Dedifferentiated amniotic fluid mesenchymal stem cell (primary cell): ENCODE results near the gene NAA80.
A peak's percentile ranks its signal among the peaks of the same experiment; 100 is the strongest.
"Not testable (repeated sequence)": the region's sequence is repeated elsewhere in the genome, so short reads cannot be mapped to it uniquely, and the experiment has no call there.

ENCODE experiments used
- DNase-seq: peaks from one replicate; pipeline ENCODE4 v3.0.0-alpha.2; 2016; ENCODE audit errors: extremely low spot score

Gene NAA80

DNA sequence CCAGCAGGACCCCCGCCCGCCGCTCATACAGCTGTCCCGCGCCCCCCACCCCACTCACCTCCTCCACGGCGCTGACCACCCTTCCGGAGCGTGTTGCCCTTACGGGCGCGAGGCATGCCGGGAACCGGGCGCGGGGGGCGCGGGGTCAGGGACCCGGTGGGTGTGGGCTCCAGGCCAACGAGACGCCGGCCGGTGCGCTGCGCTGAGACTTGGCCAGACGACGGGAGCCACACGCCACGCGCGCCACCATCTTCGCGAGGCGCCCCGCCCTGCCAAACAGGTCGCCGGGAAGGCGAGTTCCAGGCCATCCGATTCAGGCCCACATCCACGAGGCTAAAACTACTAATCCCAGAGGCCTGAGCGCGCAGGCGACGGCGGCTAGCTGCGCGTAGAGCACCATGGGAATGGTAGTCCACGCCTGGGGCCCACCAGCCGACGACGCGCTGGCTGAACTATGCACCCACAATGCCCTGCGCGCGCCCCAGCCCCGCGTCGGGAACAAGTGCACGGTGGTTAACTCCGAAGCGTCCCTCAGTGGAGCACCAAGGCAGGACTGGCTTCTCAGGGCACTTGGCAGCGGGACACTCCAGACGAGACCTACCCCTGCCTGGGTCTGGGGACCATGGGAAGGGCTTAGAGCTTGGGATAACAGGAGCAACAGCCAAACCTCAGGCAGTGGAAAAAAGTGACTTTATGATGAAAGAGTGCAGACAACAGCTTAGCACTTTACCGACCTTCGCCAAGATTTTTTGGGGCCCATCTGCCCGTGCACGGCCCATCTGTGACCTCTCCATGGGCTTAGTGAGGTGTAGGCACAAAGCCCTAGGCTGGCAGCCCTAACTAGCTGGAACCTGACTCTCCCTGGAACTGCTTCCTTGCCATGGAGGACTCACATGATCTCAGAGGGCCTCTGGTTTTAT lies 6.8 kb downstream of the NAA80 start, which contains the start of gene IFRD2:
Gene IFRD2, minus strand, starts transcription at position 271 of the 920 bp plus-strand sequence. Its CDS starts 155 bp downstream, at position 116.
- peak; percentile 94 for DNase-seq

DNA sequence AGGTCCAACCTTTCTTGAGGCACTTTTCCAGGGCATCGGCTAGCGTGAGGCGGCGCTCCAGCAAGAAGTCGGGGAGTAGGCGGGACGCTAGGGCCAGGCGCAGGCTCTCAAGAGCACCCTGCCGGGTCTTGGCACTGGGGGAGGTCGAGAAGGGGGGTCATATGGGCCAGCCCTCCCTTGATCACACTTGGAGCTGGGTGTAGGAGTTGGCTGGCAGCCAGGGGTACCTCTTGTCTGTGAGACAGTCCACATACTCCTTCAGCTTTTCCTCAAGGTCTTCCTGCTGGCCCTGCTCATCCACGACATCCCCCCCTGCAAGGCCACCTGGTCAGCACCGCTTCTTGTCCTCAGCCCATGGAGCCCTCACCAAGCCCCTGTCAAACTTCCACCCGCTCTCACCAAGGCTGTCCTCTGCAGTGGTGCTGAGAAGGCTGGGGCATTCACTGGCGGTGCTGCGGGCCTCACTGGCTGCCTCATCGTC lies 9.0 kb downstream of the NAA80 start:
- no peak for DNase-seq

DNA sequence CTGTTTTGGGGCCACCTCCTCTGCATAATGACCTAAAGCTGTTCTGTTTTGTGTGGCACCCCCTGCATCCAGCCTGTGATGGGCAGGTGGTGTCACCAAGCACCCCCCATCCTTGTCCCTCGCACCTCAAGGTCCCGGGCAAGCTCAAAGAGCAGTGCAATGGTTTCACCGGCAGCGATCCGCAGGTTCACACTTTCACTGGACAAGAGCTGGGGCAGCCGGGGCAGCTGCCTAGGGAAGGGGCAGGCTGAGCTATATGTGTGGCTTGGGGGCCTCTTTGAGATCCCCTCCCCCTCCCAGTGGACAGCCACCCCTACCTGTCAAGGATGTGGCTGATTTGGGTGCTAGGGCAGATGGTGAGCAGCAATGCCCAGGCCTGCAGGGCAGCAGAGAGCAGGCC lies 10.1 kb downstream of the NAA80 start:
- no peak for DNase-seq

DNA sequence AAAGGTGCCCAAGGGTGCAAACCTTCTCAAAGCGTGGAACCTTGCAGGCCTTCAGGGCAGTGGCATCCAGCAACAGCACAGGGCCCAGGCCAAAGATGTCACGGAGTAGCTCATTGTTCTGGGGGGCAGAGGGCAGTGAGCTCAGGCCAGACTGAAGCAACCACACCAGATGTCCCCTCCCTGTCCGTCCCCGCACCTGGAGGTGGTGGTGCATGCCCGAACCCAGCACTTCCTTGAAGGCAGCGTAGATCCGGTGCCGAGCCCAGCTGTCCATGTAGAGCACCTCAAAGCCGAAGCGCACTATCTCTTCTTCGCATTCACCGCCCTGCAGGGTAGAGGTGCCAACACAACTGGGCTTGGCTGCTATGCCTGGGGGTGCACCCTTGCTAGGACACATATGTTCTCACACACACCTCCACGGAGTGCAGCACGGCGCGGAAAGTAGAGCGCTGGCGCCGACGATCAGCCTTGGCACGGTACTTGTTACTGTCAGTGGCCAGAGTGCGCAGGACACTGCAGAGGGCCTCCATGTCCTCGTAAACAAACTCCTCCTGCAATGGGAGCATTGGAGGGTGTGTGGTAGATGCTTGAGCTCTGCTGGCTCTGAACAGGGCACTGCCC lies 10.7 kb downstream of the NAA80 start:
- peak; percentile 9 for DNase-seq

DNA sequence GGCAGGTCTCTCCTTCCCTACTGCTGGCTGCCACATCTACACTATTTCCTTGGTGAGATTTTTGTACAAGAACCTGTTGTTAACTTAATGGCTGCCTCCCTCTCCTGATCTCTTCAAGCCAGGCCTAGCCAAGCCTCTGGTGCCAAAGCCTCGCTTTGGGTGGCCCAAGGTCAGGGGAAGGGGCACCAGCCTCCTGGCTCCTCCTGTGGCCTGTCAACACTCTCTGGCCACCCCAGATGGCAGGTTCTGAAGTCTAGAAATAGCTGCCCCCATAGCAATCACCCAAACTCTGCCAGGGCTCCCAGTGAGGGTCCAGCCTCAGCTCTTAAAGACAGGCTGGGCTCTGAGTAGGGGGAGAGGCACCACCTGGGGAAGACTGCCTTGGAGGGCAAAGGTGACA lies 11.9 kb downstream of the NAA80 start:
- no peak for DNase-seq

DNA sequence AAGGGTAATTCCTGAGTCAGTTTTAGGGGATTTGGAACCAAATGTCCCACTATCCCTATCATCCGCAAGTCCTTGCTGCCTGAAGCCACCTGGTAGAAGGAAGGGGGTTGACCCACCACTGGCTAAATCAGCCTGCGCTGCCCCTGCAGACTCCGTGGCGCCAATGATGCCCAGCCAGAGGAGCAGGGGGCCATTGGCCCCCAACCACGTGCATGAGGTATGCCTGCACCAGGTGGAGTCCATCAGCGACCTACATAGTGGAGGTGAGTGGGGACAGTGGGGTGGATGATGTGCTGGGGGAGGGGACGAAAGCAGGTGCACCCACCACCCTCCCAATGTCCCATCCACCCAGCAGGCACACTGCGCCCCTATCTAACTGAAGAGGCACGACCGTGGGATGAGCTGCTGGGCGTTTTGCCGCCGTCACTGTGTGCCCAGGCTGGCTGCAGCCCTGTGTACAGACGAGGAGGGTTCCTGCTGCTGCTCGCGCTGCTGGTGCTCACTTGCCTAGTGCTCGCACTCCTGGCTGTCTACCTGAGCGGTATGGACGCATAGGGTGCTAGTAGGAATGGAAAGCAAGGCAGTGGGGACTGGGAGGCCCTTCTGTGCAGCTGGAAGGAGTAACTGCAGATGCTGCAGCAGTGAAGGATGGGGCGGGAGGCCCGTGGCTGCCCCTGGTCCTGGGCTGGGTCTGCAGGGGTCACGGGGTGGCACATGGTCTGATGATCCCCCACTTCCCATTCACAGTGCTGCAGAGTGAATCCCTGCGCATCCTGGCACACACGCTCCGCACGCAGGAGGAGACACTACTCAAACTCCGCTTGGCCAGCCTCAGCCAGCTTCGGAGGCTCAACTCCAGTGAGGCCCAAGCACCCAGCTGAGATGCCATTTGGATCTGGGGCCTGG lies 12.6 kb downstream of the NAA80 start:
- no peak for DNase-seq

DNA sequence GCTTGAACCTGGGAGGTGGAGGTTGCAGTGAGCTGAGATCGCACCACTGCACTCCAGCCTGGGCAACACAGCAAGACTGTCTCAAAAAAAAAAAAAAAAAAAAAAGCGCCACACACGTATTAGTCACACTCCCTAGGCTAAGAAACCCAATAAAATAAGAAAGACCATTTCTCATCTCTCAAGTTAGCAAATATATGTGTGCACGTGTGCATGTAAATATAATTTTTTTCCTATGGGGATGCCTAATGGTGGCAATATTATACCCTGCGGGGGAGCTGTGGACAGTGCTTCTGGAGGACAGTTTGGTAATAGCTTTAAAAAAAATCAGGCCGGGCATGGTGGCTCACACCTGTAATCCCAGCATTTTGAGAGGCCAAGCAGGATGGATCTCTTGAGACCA lies 15.1 kb downstream of the NAA80 start:
- DNase-seq: not testable (repeated sequence)

DNA sequence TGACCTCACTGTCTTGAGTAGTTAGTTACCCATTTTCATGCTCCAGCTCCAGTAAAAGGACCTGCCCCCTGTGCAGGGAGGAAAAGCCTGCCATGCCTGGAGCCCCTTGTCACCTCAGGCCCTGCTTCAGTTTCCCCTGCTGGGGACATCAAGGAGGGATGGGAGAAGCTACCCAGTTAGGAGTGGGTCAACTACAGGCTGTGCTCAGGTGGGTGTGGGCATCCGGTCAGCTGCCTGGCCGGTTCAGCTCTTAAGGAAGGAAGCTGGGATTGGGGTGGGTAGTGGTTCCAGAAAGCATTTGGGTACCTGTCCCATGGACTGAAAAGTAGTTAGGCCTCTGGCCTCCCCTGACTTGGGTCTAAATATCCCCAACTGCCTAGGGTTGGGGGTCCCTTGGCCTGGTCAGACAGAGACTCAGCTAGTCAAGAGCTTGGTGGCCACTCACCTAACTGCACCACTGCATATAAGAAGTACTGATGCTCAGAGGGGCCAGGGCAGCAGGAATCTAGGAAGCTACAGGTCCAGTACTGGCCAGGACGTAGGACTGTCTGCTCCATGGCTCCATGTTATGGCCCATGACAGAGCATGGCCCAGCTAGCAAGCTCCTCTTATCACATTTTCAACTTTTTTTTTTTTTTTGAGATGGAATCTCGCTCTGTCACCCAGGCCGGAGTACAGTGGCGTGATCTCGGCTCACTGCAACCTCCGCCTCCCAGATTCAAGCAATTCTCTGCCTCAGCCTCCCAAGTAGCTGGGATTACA lies 19.8 kb downstream of the NAA80 start:
- no peak for DNase-seq

DNA sequence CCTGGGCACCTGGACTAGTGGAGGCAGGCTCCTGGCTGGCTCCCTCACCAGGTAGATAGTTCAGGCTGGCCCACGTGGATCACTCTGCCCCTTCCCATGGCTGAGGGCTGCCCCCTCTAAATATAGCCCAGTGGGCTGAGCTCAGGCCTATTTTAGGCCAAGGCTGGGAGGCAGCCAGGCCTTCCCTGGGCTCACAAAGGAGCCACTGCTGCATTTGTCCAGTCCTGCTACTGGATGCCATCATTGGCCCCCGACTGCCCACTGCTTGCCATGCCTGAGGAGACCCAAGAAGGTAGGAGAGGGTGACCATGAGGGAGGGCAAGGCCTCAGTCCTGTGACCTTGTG lies 20.4 kb downstream of the NAA80 start, which contains the start of gene LSMEM2:
Gene LSMEM2, plus strand, starts transcription at position 208 of the 345 bp plus-strand sequence. Its CDS starts 27 bp downstream, at position 235.
- no peak for DNase-seq

DNA sequence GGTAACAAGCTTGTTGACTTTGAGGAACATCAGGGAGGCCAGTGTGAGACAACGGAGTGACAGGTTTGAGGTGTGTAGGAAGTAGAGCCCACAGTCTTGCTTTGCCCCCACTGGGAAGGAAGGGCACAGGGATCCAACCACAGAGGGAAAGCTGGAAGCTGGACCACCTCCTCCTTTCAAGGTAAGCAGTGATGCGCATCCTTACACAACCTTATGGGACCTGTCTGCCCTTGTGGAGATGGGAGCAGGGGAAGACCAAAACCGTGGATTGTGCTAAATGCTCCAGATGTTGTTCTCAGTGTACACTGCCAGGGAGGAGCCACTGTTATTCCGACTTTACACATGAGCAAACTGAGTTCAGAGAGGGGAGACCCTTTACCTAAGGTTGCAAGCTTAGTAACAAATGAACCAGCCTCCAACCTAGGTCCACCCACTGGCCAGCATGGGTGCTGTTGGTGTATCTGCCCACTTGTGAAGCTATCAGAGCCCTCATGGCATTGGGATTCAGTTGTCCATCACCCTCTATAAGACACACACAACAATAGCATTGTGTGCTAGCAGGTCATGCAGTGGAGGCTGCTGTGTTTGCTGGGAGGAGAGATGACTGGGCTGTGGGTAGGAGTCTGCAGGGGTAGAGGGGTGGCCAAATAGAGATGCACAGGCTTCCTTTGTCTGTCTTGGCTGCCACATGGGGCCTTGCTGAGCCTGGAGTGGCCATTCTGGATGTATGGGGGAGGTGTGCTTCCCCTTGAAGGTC lies 20.9 kb downstream of the NAA80 start:
- DNase-seq: no peak

DNA sequence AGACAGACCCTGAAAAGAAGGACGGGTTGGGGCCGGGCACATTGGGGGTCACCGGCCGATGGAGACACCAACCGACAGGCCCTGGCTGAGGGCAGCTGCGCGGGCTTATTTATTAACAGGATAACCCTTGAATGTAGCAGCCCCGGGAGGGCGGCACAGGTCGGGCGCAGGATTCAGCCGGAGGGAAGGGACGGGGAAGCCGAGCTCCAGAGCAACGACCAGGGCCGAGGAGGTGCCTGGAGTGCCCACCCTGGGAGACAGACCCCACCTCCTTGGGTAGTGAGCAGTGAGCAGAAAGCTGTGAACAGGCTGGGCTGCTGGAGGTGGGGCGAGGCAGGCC lies 22.5 kb downstream of the NAA80 start:
- DNase-seq: no peak

DNA sequence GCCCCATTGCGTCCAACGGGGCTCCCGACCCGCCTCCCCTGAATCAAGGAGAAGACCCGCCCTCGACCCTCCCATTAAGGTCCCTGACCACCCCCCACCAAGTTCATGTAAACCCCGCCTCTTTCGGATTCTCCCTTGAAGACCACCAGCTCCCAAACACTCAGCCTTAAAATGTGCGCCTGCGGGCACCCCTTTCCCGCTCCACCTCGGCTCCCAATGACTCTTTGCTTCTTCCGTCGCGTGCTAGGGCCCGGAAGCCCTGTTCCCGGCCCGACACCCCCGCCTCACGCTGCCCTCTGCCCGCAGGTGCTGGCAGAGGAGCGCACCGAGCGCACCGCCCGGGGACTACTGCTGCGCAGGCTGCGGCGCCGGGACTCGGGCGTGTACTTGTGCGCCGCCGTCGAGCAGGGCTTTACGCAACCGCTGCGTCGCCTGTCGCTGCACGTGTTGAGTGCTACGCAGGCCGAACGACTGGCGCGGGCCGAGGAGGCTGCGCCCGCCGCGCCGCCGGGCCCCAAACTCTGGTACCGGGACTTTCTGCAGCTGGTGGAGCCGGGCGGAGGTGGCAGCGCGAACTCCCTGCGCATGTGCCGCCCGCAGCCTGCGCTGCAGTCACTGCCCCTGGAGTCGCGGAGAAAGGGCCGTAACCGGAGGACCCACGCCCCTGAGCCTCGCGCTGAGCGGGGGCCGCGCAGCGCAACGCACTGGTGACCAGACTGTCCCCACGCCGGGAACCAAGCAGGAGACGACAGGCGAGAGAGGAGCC lies 23.0 kb downstream of the NAA80 start:
- no peak for DNase-seq

DNA sequence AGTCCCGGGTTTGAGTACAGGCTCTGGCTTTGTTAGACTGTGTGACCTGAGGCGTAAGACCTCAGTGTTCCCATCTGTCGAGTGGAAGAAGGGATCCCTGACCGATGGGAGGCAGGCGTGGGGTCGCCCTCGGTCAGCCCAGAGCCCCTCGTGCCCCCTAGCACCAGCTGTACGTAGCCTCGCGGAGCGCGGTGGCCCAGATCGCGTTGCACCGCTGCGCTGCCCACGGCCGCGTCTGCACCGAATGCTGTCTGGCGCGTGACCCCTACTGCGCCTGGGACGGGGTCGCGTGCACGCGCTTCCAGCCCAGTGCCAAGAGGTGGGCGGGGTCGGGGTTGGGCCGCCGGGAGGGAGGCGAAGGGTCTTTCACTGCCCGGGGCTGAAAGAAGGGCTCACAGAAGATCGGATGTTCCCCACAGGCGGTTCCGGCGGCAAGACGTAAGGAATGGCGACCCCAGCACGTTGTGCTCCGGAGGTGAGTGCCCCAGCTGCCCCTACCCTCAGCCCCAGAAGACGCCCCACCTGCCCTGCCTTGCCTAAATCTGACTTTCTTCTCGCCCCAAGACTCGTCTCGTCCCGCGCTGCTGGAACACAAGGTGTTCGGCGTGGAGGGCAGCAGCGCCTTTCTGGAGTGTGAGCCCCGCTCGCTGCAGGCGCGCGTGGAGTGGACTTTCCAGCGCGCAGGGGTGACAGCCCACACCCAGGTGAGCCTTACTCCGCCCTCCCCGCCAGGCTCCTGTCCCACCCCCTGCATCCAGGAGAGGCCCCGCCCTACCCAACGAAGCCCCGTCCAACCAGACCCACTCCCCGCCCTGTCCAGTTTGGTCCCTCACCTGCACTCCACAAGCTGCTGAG lies 23.8 kb downstream of the NAA80 start:
- DNase-seq: no peak

DNA sequence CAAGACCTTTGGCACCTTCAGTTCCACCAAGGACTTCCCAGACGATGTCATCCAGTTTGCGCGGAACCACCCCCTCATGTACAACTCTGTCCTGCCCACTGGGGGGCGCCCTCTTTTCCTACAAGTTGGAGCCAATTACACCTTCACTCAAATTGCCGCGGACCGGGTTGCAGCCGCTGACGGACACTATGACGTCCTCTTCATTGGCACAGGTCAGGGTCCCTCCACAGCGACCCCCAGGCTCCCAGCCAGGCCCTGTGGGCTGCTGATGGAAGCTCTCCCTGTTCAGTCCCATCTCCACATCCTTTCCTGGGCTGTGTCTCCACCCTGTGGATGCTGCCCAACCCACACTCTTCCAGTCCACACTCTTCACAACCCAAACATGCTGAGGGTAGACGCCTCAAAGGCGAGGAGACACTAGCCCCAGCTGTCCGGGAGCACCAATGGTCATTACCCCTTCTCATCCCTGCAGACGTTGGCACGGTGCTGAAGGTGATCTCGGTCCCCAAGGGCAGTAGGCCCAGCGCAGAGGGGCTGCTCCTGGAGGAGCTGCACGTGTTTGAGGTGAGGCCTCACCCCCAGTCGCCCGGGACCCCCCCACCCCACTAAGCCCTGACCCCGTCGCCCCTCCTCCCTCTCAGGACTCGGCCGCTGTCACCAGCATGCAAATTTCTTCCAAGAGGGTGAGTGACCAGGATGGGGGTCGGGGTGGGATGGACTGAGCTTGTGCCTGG lies 24.7 kb downstream of the NAA80 start:
- DNase-seq: no peak

DNA sequence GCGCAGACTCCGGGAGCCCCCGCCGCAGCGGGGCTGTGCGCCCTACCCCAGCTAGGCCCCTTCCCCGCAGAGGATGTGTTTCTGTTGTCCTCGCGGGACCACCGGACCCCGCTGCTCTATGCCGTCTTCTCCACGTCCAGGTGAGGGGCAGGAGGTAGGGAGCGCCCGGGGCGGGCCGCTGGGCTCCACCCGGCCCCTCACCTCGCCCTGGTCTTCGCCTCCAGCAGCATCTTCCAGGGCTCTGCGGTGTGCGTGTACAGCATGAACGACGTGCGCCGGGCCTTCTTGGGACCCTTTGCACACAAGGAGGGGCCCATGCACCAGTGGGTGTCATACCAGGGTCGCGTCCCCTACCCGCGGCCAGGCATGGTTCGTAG lies 25.5 kb downstream of the NAA80 start:
- DNase-seq: no peak

DNA sequence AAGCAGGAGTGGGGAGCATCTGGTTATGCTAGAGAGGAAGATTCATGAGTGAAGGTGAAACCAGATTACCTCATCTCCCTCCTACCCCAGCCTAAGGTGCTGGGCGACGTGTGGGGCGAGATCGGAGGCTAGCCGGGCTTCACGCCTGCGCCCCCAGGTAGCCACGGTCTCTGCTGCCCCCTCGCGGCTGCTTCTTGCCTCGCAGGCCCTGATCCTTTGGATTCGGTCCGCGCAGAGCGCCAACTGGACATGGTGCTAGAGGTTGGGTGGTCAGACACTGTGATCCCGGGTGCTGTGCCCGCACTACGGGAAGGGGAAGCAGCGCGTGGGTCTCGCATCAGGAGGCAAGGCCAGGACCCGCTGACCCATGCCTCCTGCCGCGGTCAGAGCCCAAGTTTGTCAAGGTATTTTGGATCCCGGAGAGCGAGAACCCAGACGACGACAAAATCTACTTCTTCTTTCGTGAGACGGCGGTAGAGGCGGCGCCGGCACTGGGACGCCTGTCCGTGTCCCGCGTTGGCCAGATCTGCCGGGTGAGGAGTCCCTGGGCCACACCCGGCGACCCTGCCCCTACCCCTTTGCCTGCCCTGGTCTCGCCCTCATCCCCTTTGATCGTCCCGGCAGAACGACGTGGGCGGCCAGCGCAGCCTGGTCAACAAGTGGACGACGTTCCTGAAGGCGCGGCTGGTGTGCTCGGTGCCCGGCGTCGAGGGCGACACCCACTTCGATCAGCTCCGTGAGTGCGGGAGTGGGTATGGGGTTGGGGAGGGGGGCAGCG lies 26.1 kb downstream of the NAA80 start:
- peak; percentile 38 for DNase-seq

DNA sequence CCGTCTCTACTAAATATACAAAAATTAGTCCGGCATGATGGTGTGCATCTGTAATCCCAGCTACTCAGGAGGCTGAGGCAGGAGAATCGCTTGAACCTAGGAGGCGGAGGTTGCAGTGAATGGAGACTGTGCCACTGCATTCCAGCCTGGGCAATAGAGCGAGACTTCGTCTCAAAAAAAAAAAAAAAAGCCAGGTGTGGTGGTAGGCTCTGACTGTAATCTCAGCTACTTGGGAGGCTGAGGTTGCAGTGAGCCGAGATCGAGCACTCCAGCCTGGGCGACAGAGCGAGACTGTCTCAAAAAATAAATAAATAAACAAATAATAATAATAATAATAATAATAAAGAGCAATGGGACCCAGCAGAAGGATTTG lies 26.7 kb downstream of the NAA80 start:
- not testable (repeated sequence) for DNase-seq
